ENCODE data around the gene BAHCC1. TPM values are rescaled to one million over a fixed set of nuclear protein-coding genes. Genes with fewer than 3 reads are reported as not detected.

Gene BAHCC1
- total RNA-seq, 1 experiment from 2014 or later: 0.31 TPM

DNA sequence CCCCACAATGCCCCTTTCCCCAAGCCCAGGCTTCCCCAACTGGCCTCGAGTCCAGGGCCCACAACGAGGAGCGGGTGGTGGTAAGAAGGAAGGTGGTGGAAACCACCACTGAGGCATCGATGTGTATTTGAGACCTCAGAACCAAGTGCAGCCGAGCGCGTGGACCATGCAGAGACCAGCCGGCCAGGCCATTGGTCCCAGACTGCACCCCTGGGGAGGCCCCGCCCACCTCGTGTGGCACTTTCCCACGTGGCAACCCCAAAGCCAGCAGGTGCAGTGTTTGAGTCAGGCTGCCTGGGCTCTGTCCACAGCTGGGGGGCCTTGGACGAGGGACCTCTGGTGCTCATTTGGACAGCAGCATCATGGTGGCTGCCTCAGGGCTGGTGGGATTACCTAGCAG, 28.1 kb upstream of the BAHCC1 start:
- no peak for DNase-seq (ENCODE audit: low spot score)

DNA sequence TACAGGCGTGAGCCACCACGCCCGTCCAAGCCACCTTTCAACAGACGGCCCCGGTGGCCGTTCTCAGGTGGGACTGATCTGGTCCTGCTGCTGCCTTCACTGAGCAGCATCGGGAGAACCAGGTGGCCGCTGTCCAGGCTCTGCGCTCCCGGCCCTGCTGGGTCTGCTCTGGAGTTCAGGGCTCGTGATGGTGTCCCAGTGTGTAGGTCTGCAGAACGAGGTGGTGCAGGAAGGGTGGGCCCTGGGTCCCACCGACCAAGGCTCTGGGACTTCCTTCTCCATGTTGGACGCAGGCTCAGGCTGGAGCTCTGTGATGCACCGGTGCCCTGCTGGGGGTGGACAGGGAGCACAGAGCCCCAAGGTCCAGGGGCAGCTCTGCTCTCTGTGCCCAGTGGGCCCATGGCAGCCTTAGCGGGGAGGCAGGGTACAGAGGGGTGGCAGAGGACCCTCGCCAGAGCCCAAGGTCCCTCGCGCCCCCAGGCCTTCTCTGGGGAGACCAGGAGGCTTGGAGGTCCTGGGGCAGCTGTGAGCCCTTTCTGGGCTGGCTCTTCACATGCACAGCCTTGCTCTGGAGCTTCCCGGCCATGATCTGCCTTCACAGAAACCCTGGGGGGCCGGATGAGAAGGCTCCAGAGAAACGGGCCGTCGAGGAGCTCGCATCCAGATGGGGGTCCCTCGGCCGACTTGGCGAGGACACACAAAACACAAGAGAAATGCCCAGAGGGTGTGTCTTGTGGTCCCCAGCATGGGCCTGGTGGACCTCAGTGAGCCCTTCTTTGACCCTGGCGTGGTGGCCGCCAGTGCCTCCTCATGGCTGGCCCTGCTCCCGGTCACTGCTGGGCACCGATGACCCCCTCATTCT, 26.9 kb upstream of the BAHCC1 start:
- DNase-seq (ENCODE audit: low spot score): no peak

DNA sequence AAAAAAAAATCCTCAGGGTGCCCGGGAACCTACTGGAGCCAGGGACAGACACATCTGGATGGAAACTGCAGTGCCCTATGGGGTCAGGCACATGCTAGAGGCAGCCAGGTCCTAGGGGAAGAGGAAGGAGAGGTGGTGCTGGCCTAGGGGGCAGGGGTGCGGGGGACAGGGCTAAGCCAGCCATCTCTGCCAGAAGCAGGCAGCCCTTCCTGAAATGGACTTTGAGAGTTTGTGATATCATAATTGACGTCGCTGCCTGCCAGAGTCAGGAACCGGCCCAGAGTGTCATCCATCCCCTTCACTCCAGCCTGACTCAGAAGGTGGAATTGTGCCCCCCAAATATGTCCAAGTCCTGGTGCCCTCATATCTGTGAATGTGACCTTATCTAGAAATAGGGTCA, 25.0 kb upstream of the BAHCC1 start:
- DNase-seq (ENCODE audit: low spot score): no peak

GRCh38 chr17:81371910-81372760, 23.1 kb upstream of the BAHCC1 start:
- DNase-seq (ENCODE audit: low spot score): peak; percentile 44

DNA sequence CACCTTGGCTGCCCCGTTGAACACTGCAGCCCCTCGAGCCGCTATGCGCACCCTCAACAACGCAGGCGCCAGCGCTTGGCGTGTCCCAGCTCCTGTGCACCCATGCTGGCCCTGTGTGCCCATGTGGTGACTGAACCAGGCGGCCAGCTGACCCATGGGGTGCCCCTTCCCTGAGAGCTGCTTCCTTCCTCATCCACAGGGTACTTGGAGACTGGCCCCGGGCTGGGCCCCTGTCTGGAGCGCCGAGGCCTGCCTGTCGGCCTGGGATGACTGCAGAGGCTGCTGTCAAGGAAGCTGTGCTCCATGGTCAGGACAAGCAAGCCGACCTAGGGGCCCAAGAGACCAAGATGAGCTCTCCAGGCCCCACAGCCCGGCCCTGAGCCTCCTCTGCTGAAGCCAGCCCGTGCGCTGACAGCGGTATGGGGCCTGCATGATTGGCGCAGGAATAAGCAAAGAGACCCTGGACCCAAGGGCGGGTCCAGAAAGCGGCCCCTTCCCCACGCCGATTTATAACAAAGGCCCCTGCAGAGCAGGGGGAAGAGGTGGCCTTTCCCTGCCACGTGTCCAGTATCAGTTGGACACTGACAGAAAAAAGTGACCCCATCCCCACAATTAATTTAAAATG, 21.6 kb upstream of the BAHCC1 start:
- no peak for DNase-seq (ENCODE audit: low spot score)

DNA sequence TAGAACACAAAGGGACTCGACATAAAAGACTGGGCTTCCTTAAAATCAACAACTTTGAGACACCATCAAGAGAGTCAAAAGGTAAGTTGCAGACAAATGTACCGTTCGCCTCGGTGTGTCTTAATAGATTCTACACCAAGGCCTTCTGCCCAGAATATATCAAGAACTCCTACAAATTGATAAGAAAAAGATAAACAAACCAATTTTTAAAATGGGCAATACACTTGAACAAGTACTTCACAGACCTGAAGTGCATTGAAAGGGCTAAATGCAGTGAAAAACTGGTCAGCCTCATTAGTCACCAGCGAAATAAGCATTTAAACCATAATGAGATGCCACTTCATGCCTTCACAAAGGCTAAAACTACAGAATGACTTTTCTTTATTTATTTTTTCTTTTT, 20.4 kb upstream of the BAHCC1 start:
- no peak for DNase-seq (ENCODE audit: low spot score)

GRCh38 chr17:81376946-81377714, 18.1 kb upstream of the BAHCC1 start:
- DNase-seq (ENCODE audit: low spot score): no peak

DNA sequence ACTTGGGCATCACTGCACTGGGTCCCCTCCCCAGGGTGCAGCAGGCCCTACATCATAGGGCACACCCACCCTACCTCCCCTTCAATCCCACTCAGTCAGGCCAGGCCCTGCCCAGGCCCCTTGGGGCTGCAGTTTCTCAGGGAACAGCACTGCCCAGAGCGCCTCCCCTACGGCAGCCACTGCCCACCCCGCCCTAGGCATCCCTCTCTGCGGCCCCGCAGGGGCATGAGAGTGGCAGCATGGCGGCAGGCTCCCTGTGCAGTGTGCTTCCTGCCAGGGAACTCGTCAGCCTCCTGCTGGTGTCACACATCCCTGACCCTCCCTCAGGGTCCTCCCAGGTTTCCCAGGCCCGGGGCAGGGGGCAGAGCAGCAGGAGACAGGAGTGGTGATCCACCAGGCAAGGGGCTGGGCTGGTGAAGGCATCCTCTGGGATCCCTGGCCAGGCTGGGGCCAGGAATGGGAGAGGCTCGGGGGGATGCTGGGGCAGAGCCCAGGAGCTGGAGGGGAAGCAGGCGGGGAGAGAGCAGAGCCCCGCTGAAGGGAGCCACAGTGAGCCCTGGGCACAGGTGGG, 16.2 kb upstream of the BAHCC1 start:
- DNase-seq (ENCODE audit: low spot score): no peak

- DNase-seq (ENCODE audit: low spot score): no peak
Observed at GRCh38 chr17:81379523-81379942, 15.7 kb upstream of the BAHCC1 start.

DNA sequence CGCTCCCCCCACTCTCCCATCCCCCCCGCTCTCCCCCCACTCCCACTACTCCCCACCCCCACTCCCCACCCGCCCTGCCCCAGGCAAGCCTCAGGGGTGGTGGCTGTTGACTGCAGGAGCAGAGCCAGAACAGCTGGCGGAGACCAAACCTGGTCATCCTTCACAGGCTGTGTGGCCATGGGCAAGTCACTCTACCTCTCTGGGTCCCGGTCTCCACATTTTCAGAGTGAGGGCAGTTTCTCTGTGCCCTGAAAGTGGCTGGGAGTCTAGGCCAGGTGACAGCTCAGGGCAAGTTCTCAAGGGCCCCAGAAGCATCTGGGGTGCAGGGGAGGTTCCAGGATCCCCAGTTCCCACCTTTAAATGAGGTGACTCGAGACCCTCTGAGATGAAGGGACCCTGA, 15.1 kb upstream of the BAHCC1 start:
- DNase-seq (ENCODE audit: low spot score): no peak

DNA sequence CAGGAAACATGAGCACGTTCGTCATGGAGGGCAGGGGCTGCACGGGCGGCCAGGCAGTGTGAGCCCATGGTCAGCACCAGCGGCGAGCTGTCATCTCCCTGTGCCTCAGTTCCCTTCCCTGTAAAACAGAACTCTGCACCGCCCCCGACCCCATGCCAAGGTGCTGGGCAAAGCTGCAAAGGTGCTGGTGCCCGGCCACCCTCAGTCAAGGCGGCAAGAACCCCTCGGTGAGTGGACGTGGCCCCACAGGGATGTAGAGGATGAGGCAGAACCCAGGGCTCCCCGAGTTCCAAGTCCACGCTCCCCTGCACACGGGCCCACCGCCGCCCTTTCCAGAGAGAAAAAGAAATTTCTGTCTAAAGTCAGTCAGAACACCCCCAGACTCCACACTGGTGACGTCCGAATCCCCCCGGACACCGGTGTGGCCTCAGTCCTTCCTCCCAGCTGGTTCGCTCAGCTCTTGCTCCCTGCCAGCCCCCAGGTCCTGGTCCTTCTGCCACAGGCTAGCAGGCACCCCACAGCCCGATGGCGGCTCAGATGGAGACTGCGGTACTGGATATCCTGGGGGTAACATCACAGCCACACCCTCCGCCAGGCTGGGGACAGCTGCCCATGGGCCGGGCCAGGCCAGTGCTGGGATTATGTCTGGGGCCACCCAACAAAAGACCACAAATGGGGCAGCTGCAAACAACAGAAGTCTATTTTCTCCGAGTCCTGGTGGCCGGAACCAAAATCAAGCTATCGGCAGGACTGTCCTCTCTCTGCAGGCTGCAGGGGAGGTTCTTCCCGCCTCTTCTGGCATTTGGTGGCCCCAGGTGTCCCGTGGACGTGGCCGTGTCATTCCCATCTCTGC, 14.4 kb upstream of the BAHCC1 start:
- DNase-seq (ENCODE audit: low spot score): no peak

GRCh38 chr17:81381632-81382577, 13.4 kb upstream of the BAHCC1 start:
- DNase-seq (ENCODE audit: low spot score): no peak

GRCh38 chr17:81382851-81383250, 12.4 kb upstream of the BAHCC1 start:
- no peak for DNase-seq (ENCODE audit: low spot score)

DNA sequence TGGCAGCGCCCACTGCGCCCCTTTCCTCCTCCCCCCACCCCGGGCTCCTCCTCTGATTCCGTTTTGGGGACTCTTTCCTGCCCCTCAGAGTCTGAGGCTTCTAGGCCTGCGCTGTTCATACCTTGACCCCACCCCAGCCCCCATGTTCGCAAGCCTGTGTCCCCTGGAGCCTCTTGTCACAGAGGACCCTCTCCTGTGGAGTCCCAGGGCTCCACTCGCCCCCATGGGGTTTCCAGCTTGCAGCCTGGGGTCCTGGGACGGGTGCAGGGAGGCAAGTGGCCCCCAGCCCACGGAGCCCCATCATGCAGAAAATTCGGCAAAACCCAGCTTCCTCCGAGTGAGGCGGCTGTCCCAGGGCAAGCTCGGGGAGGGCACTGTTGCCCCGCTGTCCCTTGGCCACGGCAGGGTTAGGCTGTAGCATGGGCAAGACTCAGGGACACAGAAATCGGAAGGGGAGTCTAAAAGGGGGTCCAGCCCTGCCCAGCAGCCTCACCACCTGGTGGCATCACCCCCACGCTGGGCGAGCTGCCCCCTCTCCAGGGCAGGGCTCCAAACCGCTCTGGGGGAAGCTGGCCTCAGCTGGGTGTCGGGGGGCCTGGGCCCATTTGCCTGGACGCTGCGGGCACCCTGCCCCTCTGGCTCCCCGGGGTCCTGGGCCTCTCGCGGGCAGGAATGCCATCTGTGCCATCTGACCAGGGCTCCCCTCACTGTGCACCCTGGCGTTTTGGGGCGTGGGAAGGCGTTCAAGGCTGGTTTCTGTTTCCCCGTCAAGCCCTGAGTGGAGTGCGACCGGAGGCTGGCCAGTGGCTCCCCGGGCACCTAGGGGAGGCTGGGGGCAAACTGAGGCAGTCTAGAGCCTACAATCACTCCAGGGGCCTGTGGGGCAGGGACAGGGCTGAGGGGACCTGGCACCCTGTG, 11.5 kb upstream of the BAHCC1 start:
- DNase-seq (ENCODE audit: low spot score): no peak

DNA sequence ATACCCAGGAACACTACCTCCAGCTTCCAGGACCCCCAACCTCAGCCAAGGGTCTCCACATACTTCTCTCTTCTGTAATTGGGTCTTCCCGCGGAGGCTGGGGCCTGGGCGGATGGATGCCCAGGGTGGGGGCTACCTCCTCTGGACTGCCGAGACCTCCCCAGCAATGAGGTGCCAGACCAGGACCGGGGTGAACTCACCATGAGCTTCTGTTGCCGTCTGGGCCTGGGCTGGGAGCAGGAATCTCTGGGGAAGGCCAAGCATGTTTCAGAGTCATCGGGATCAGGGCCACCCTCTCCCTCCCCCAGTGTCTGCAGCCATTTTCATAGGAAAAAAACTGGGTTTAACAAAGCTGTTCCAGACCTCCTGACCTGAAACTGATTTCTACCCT, 10.3 kb upstream of the BAHCC1 start:
- DNase-seq (ENCODE audit: low spot score): no peak

- DNase-seq (ENCODE audit: low spot score): no peak
Observed at GRCh38 chr17:81385320-81386111, 9.7 kb upstream of the BAHCC1 start.

DNA sequence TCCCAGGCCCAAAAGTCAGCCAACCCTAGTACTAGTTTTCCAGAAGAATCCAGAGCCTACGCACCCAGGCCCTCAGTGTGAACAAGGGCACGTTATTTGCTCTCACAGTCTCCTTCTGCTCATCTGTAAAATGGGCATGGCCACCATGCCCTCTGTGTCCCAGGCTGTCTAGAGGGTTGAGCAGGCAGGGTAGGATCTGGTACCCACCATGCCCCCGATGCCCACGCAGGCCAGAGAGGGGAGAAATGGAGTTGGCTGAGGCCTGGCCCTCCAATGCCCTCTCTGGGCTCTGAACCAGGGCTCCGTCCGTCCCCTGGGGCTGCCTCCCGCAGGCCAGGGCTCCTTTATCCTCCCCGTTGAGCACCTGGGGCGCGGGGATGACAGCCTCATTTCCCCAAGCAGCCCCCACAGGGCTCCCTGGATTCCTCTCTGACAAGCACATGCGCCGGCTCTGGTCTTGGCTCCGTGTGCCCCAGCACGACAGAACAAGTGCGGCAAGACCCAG, 9.1 kb upstream of the BAHCC1 start:
- no peak for DNase-seq (ENCODE audit: low spot score)
